Brain microvascular endothelial cell (primary cell): ENCODE data around the gene GDPD5.

Experiments used
- DNase-seq: peaks from one replicate; pipeline ENCODE4 v3.0.0-alpha.2; 2020
- H3K27ac ChIP-seq: fragments of 250-450 bp; sonication (Bioruptor Pico); 2 replicates; pipeline ENCODE4 v1.5.1; 2020; ENCODE audit warnings: mild to moderate bottlenecking, moderate library complexity
- H3K27me3 ChIP-seq: fragments of 250-450 bp; sonication (Bioruptor Pico); replicated peaks from 2 replicates; pipeline ENCODE4 v1.5.1; 2020; ENCODE audit warnings: mild to moderate bottlenecking
- H3K36me3 ChIP-seq: fragments of 250-450 bp; sonication (Bioruptor Pico); replicated peaks from 2 replicates; pipeline ENCODE4 v1.5.1; 2020; ENCODE audit warnings: mild to moderate bottlenecking
- H3K4me3 ChIP-seq: 2 replicates; pipeline ENCODE4 v1.5.1; 2011; ENCODE audit warnings: low read depth, mild to moderate bottlenecking, control low read depth, low read length, moderate library complexity
- in situ Hi-C: cut with HindIII; loops from 2 replicates; pipeline ENCODE4 v1.10.0; 2017; ENCODE audit warnings: low sequenced_read_pairs, low pct_ligation_motif_present
- TF ChIP-seq, protein P1 (sequence below): IDR thresholded peaks from 2 replicates; pipeline ENCODE4 v1.5.1; 2011; ENCODE audit warnings: low read depth, mild to moderate bottlenecking, moderate library complexity, low read length, control low read depth, inconsistent platforms; ENCODE audit errors: missing control alignments

Gene GDPD5

GRCh38 chr11:75492181-75492820 is 33.4 kb downstream of the GDPD5 start:
- DNase-seq = no peak
- H3K27me3 ChIP-seq = no peaks in the 10 kb centered on the region
- no peak overlapping the region for H3K27ac ChIP-seq
- TF ChIP-seq, protein P1, sequence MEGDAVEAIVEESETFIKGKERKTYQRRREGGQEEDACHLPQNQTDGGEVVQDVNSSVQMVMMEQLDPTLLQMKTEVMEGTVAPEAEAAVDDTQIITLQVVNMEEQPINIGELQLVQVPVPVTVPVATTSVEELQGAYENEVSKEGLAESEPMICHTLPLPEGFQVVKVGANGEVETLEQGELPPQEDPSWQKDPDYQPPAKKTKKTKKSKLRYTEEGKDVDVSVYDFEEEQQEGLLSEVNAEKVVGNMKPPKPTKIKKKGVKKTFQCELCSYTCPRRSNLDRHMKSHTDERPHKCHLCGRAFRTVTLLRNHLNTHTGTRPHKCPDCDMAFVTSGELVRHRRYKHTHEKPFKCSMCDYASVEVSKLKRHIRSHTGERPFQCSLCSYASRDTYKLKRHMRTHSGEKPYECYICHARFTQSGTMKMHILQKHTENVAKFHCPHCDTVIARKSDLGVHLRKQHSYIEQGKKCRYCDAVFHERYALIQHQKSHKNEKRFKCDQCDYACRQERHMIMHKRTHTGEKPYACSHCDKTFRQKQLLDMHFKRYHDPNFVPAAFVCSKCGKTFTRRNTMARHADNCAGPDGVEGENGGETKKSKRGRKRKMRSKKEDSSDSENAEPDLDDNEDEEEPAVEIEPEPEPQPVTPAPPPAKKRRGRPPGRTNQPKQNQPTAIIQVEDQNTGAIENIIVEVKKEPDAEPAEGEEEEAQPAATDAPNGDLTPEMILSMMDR = no peak
- H3K4me3 ChIP-seq = no peak overlapping the region
- in situ Hi-C loops = no loop called here
- H3K36me3 ChIP-seq = no peaks in the 10 kb centered on the region

DNA sequence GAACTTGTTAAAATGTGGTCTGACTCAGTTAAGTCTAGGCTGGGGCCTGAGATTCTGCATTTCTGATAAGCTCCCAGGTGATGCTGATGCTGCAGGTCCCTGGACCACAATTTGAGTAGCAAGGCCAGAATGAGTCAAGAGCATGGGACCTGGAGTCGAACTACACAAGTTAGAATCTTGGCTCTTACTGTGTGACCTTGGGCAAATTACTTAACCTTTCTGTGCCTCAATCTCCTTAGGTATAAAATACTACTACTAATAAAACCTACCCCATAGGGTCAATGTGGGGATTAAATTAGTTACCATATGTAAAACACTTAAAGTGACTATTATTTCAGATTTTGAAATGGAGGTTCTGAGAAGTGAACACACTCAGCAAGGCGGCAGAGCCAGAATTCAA is 34.3 kb downstream of the GDPD5 start:
- H3K27me3 ChIP-seq = no peaks in the 10 kb centered on the region
- no peak overlapping the region for H3K27ac ChIP-seq
- TF ChIP-seq, protein P1 = no peak
- no peak overlapping the region for H3K4me3 ChIP-seq
- in situ Hi-C loops = no loop called here
- no peak for DNase-seq
- no peaks in the 10 kb centered on the region for H3K36me3 ChIP-seq

GRCh38 chr11:75490221-75491181 is 35.2 kb downstream of the GDPD5 start:
- no peak for DNase-seq
- in situ Hi-C loops = no loop called here
- H3K27me3 ChIP-seq = no peaks in the 10 kb centered on the region
- H3K36me3 ChIP-seq = no peaks in the 10 kb centered on the region
- TF ChIP-seq, protein P1 = no peak
- no peak overlapping the region for H3K4me3 ChIP-seq
- H3K27ac ChIP-seq = no peak overlapping the region

DNA sequence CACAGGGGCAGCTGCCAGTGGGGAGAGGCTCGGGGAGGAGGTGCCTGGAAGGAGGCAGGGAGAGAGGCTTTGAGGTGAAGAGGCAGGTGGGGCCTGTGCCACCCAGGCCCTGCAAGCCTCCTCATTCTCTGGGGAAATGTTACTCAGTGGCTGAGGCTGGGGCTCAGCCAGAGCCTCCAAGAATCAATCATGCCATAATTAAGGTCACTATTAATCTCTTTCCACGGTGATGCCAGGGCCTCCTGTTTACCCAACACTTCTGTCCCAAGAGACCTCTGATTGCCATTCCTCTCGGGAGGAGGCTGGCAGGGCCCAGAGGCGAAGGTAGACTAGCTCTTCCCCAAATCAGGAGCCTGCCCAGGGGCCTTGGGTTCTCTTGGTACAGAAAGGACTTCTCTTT is 38.4 kb downstream of the GDPD5 start:
- Histone ChIP-seq H3K4me3 (no peak overlapping the region), H3K36me3 (no peaks in the 10 kb centered on the region), H3K27ac (no peak overlapping the region), H3K27me3 (no peaks in the 10 kb centered on the region)
- in situ Hi-C loops = no loop called here
- no peak for DNase-seq
- TF ChIP-seq, protein P1 = no peak

DNA sequence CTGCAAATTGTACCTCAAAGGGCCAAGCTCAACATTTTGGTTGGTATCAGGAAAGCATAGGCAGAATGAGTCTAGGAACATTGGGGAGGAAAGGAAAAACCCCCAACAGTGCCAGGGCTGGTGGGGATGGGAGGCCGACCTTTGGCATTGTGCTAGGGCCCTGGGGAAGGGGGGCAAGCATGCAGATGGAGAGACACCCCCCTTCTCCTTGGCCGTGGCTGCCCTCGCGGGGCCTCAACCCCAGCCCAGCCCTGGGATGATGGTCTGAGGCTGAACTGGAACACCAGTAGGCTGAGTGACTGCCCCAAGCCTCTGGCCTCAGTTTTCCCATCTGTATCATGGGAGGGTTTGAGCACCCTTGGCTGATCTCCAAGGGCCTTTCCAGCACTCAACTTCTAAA is 40.0 kb downstream of the GDPD5 start:
- Histone ChIP-seq H3K36me3 (no peaks in the 10 kb centered on the region), H3K27me3 (no peaks in the 10 kb centered on the region), H3K27ac (no peak overlapping the region), H3K4me3 (no peak overlapping the region)
- TF ChIP-seq, protein P1 = no peak
- in situ Hi-C loops = no loop called here
- no peak for DNase-seq
